Loucy (cell line): ENCODE results near the gene MAST4.

ENCODE experiments used
- H2AFZ ChIP-seq: fragments of 200-600 bp; sonication (generic); 2 replicates; pipeline ENCODE4 v1.6.0; 2016; ENCODE audit warnings: antibody characterized with exemption, mild to moderate bottlenecking, low read length, moderate library complexity
- H3F3A ChIP-seq: fragments of 200-600 bp; 2 replicates; pipeline ENCODE4 v1.6.0; 2016; ENCODE audit warnings: antibody characterized with exemption, low read depth, mild to moderate bottlenecking
- H3K27me3 ChIP-seq: fragments of 200-600 bp; sonication (generic); 2 replicates; pipeline ENCODE4 v1.6.1; 2014; ENCODE audit warnings: low read length, mild to moderate bottlenecking; ENCODE audit not compliant: insufficient read depth, poor library complexity, severe bottlenecking
- H3K36me3 ChIP-seq: fragments of 200-600 bp; sonication (generic); 2 replicates; pipeline ENCODE4 v1.6.1; 2016; ENCODE audit warnings: low read length; ENCODE audit not compliant: insufficient read depth
- H3K4me1 ChIP-seq: fragments of 200-600 bp; sonication (generic); 2 replicates; pipeline ENCODE4 v1.5.1; 2014; ENCODE audit warnings: low read length, mild to moderate bottlenecking; ENCODE audit not compliant: insufficient read depth, poor library complexity, severe bottlenecking
- H3K4me2 ChIP-seq: fragments of 200-600 bp; sonication (generic); 2 replicates; pipeline ENCODE4 v1.6.0; 2014; ENCODE audit warnings: antibody characterized with exemption, low read length, low read depth, mild to moderate bottlenecking; ENCODE audit not compliant: poor library complexity, severe bottlenecking
- H3K4me3 ChIP-seq: fragments of 200-600 bp; sonication (generic); 2 replicates; pipeline ENCODE4 v1.5.1; 2014; ENCODE audit warnings: low read length, mild to moderate bottlenecking, mixed read lengths; ENCODE audit not compliant: poor library complexity, severe bottlenecking
- H3K79me2 ChIP-seq: fragments of 200-600 bp; sonication (generic); 2 replicates; pipeline ENCODE4 v1.6.1; 2014; ENCODE audit warnings: low read length; ENCODE audit not compliant: insufficient read depth
- H3K9ac ChIP-seq: fragments of 200-600 bp; sonication (generic); 2 replicates; pipeline ENCODE4 v1.6.0; 2014; ENCODE audit warnings: mild to moderate bottlenecking, low read depth, low read length, moderate library complexity; ENCODE audit not compliant: poor library complexity, severe bottlenecking
- H3K9me2 ChIP-seq: fragments of 200-600 bp; sonication (generic); replicated peaks from 2 replicates; pipeline ENCODE4 v1.6.1; 2016; ENCODE audit warnings: low read depth, low read length, mixed read lengths
- H3K9me3 ChIP-seq: fragments of 200-600 bp; sonication (generic); 2 replicates; pipeline ENCODE4 v1.6.1; 2014; ENCODE audit warnings: mild to moderate bottlenecking, antibody characterized with exemption, low read length, low read depth; ENCODE audit not compliant: insufficient read depth
- H4K20me1 ChIP-seq: fragments of 200-600 bp; sonication (generic); 2 replicates; pipeline ENCODE4 v1.6.0; 2014; ENCODE audit warnings: antibody characterized with exemption, low read length, mild to moderate bottlenecking; ENCODE audit not compliant: insufficient read depth, poor library complexity, severe bottlenecking
- EZH2phosphoT487 ChIP-seq: fragments of 200-600 bp; IDR thresholded peaks from 2 replicates; pipeline ENCODE4 v1.6.1; 2018; ENCODE audit warnings: antibody characterized with exemption, mild to moderate bottlenecking, moderate library complexity, borderline replicate concordance
- TF ChIP-seq, protein P1 (sequence below): fragments of 200-600 bp; sonication (generic); conservative IDR thresholded peaks from 2 replicates; pipeline ENCODE4 v1.5.1; 2014; ENCODE audit warnings: mild to moderate bottlenecking, antibody characterized with exemption, low read length

MAST4 gene

GRCh38 chr5:66637994-66638393 lies 41.8 kb downstream of the MAST4 start:
- no peaks in the 10 kb centered on the region for H3K36me3 ChIP-seq
- no peaks in the 10 kb centered on the region for H3K79me2 ChIP-seq
- no peak overlapping the region for H2AFZ ChIP-seq
- H3K27me3 ChIP-seq = no peaks in the 10 kb centered on the region
- no peaks in the 10 kb centered on the region for H3K4me1 ChIP-seq
- no peaks in the 10 kb centered on the region for H3K9me3 ChIP-seq
- H3K9ac ChIP-seq = no peak overlapping the region
- H3K4me2 ChIP-seq = no peak overlapping the region
- no peaks in the 10 kb centered on the region for H3K9me2 ChIP-seq
- TF ChIP-seq, protein P1, sequence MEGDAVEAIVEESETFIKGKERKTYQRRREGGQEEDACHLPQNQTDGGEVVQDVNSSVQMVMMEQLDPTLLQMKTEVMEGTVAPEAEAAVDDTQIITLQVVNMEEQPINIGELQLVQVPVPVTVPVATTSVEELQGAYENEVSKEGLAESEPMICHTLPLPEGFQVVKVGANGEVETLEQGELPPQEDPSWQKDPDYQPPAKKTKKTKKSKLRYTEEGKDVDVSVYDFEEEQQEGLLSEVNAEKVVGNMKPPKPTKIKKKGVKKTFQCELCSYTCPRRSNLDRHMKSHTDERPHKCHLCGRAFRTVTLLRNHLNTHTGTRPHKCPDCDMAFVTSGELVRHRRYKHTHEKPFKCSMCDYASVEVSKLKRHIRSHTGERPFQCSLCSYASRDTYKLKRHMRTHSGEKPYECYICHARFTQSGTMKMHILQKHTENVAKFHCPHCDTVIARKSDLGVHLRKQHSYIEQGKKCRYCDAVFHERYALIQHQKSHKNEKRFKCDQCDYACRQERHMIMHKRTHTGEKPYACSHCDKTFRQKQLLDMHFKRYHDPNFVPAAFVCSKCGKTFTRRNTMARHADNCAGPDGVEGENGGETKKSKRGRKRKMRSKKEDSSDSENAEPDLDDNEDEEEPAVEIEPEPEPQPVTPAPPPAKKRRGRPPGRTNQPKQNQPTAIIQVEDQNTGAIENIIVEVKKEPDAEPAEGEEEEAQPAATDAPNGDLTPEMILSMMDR = no peak
- TF ChIP-seq EZH2phosphoT487 = no peak
- no peaks in the 10 kb centered on the region for H4K20me1 ChIP-seq
- no peaks in the 10 kb centered on the region for H3F3A ChIP-seq
- H3K4me3 ChIP-seq = no peak overlapping the region

DNA sequence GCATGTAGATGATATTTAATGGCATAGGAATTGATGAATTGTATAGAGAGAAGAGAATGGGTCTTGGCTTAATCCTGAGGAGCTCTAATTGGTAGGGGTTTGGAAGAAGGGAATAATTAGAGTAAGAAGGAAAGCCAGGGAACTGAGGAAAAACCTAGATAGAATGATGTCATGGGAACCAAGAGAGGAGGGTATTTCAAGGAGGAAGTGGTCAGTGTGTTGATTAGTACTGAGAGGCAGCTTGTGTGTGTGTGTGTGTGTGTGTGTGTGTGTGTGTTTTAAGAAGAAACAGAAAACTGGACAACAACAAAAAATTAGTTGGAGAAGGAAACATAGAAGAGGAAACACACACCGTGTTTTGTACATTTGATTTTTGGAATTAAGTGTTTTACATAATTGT lies 42.8 kb downstream of the MAST4 start:
- Histone ChIP-seq H3K4me3 (no peak overlapping the region), H4K20me1 (no peaks in the 10 kb centered on the region), H3K36me3 (no peaks in the 10 kb centered on the region), H3K79me2 (no peaks in the 10 kb centered on the region), H3K27me3 (no peaks in the 10 kb centered on the region), H3F3A (no peaks in the 10 kb centered on the region), H2AFZ (no peak overlapping the region), H3K4me1 (no peaks in the 10 kb centered on the region), H3K9me2 (no peaks in the 10 kb centered on the region), H3K4me2 (no peak overlapping the region), H3K9me3 (no peaks in the 10 kb centered on the region), H3K9ac (no peak overlapping the region)
- no peak for TF ChIP-seq EZH2phosphoT487
- TF ChIP-seq, protein P1 = no peak

- Histone ChIP-seq H3K27me3 (no peaks in the 10 kb centered on the region), H3F3A (no peaks in the 10 kb centered on the region), H3K9me3 (no peaks in the 10 kb centered on the region), H3K4me1 (no peaks in the 10 kb centered on the region), H3K79me2 (no peaks in the 10 kb centered on the region), H3K4me2 (no peak overlapping the region), H3K9me2 (no peaks in the 10 kb centered on the region), H3K4me3 (no peak overlapping the region), H2AFZ (no peak overlapping the region), H3K9ac (no peak overlapping the region), H3K36me3 (no peaks in the 10 kb centered on the region), H4K20me1 (no peaks in the 10 kb centered on the region)
- TF ChIP-seq, protein P1 = no peak
- TF ChIP-seq EZH2phosphoT487 = no peak
These were observed 46.3 kb downstream of the MAST4 start for GRCh38 chr5:66642538-66642937.
